GM19035 (cell line): ENCODE data around the gene GLG1.

Experiments used
- ATAC-seq: cut with Tn5 transposase; IDR thresholded peaks from one replicate; pipeline ENCODE4 v1.9.1; 2021; ENCODE audit not compliant: unreplicated experiment

GLG1 gene

DNA sequence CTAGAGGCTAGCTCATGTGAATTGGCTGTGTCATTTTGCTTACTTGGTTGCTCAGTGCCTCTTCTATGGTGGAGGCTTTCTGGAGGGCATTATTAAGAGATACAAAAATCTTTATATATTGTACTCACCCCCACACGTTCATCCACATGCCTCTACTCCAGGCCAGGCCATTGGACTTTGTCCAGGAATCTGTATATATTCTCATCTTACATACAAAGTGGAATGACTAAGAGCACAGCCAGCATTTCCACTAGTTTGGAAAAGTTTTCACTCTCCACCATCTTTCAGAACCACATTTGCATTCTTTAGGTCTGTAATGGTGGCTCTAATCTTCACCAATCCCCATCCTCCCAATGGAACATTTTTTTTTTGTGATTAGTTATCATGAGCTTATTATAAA is 4.8 kb upstream of the GLG1 start:
- no peak for ATAC-seq

DNA sequence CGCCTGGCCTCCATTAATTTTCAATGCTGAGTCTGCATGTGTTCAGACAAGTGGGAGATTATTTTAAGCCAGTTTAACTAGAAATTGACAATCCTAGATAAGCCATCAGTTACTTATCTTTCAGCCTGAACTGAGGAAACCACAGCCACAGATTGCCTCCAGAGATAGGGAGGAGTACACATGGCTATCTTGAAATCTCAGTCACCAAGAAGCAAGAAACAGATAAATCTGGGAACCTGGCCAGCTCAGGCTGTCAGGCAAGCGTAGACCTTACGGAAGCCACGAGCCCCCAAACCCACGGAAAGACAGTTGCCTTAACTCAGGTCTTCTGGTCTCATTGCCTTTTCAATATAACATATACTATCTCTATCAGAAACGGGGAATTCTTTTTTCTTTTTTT is 2.0 kb upstream of the GLG1 start:
- ATAC-seq: no peak

DNA sequence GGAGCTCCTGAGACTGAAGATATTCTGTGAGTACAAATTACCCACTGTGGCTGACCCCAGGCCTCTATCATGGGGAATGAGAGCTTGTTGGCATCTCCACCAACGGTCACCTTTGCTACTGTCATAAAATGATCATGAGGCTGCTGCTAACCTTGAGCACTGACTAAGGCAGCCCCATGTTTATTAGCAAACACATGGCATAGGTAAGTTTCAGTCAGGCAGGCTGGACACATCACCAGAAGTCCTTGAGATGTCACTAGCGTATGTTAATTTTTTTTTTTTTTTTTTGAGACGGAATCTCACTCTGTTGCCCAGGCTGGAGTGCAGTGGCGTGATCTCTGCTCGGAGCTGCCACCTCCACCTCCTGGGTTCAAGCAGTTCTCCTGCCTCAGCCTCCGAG is 1.5 kb upstream of the GLG1 start:
- ATAC-seq: no peak

DNA sequence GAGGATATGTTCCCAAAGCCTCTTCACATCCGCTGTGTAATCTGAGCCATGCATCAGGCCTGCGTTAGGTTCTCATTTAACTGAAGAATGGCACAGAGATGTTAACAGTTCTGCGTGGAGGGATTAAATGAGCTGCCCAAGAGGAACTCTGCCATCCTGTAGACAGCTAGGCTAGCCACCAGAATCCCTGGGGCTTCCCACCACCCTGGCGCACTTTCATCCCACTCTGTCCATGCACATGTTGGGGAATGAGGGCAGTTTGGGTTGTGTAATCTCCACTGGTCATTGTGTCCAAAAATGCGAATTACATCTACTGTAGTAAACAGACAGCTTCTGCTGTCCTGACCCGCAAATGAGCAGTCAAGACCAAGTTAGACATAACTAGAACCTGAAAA is 1.0 kb upstream of the GLG1 start:
- no peak for ATAC-seq

DNA sequence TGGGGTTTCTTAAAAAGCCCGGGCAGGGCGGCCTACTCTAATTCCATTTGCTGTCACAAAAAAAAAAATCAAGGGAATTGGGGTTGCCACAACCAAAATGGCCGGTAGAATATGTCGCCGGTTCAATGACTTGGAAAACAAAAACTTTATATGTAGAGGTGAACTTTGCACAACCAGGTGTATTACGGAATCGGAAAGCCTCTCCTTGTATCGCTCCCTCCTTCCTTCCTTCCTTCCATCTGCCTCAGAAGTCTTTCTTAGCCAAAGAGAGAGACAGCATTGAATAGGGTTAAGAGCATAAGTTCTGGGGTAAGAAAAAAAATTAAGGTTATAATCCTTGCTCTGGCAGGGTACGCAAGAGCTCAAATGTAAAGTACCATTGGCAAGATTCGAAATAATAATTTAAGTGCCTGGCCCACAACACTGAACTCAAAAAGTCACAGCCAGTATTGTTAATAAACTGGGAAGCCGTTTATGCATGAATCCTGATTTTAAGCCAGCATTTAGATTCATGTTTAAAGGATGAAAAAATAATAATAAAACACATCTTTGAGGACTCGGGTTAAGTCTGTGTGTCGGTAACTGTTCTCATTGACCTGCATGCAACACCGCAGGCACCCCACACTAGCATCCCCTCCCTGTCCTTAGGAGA is 522 bp upstream of the GLG1 start:
- peak; percentile 33 for ATAC-seq

DNA sequence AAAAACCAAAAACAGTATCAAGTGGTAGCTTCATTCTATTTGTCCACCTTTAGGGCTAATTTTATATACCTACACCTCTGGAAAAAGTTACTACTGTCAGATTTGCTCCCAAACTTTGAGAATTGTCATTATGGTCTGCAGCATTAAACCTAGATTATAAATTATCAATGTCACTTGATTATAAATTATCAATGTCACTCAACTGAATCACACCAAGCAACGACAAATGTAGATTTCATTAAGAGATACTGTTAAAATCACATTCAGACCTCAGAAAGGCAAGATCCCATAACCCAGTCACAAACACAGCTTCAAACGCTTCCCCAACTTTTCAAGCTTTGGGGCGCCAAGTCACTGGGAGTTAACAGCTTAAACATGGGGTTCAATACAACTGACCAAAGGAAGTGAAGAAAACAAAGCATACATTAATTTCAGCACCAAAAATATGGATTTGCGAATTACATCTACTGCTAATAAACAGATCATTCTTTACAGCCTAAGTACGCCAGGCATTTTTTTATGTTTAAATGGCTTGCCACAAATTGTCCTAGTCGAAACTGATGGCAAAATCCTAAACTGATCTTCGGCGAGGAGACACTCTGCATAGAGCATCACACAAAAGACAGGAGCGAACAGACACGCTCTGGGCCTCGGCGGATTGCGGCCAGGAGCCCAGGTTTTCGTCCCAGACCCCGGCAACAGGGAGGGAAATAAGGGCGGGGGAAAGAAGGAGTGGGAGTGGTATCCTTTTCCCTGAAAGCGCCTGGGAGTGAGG is 981 bp downstream of the GLG1 start:
- ATAC-seq: peak; percentile 6

DNA sequence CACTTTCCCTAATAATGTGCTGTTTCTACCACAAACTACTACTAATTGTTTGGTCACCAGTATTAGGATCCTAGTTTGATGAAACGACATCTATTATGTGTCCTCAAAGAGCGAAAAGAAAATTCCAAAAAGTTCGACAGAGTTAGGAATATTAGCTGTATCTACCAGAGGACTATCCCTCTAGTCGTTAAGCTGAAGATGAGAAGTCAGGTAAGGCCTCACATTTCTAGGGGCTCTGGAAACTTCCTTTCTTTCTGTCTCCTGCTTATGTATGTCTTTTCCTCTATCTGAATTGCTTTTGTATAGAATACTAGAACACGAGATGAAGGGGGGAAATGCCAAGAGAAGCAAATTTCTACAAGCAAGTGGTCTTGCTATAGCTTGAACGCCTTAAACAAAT is 1.6 kb downstream of the GLG1 start:
- ATAC-seq: no peak

DNA sequence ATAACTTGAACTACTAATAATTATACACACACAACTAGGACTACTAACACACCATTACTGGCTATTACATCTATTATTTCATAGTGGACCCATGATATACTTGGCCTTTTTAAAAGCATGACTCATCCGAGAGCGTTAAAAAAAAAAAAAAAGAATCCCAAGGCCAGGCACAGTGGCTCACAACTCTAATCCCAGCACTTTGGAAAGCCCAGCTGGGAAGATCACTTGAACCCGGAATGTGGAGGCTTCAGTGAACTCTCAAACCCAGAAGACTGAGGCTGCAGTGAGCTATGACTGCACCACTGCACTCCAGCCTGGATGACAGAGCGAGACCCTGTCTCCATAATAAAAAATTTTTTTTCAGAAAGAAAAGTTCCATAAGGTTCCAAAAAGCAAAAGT is 3.1 kb downstream of the GLG1 start:
- ATAC-seq: no peak

DNA sequence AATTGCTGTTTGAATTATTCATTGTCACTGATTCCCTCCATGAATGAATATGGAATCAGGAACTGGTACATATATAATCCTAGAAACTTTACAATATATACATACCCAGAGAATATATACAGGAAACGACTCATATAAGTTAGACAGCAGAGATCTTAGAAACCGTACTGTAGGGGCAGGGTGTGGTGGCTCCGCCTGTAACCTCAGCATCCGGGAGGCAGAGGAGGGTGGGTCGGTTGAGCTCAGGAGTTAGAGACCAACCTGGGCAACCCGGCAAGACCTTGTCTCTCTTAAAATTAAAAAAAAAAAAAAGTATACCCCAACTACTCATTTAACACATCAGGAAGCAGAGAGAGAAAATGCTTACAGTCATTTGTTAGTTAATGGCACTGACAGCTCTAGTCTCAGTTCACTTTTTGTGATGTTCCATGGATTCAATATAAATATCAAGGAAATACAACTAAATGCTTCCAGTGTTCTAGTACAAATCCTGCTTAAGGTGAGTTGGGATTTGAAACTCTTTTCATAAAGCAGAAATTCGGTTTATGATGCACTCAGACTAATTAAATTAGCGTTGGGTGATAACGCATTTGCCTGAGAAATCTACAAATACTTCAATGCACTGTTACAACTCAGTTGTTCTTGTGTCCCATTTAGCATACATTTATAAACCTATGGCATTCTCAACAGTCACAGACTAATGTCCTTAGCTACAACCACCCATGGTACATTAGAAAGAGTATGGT is 5.6 kb downstream of the GLG1 start:
- ATAC-seq: peak; percentile 70

DNA sequence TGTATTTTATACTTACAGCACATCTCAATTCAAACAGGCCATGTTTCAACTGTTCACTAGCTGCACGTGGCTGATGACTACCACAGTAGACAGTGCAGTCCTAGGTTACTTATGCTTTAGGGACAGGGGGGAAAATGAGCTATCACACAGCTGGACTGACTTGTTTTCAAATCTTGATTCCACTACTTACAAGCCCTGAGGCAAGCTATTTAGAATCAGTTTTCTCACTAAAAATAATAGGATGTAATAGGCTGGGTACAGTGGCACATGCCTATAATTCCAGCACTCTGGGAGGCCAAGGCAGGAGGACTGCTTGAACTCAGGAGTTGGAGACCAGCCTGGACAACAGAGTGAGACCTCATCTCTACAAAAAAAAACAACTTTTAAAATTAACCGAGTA is 10.3 kb downstream of the GLG1 start:
- ATAC-seq: no peak

DNA sequence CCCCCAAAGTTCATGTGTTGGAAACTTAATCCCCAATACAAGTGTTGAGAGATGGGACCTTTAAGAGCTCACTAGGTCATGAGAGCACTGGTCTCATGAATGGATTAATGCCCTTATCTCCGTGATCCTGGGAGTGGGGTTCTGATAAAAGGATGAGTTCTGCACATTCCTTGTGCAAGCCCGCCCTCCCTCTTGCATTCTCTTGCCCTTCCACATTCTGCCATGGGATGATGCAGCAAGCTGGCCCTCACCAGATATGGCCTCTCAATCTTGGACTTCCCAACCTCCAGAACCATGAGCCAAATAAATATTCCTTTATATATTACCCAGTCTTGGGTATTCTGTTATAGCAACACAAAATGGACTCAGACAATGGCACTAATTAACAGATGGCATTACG is 14.1 kb downstream of the GLG1 start:
- ATAC-seq: no peak

DNA sequence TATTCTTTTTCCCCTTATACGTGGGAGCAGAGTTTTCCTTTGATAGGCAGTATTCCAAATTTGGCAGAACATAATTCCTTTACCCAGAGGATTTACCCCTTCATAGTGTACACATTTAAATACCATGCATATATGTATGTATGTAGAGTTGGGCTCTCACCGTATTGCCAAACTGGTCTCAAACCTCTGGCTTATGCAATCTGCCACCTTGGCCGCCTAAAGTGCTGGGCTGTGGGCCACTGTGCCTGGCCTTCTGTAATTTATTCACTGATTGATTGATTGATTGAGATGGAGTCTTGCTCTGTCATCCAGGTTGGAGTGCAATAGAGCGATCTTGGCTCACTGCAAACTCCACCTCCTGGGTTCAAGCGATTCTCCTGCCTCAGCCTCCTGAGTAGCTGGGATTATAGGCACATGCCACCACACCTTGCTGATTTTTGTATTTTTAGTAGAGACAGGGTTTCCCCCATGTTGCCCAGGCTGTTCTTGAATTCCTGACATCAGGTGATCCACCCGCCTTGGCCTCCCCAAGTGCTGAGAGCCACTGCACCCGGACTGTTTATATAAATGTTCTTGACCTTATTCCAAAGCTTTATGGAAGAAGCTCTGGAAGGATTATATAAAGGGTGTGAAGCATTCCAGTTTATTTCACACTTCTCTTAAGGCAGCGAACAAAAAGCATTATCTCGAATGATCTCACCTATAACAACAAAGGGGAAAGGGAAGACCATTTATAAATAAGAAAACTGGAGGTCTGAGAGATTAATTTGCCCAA is 14.9 kb downstream of the GLG1 start:
- no peak for ATAC-seq

DNA sequence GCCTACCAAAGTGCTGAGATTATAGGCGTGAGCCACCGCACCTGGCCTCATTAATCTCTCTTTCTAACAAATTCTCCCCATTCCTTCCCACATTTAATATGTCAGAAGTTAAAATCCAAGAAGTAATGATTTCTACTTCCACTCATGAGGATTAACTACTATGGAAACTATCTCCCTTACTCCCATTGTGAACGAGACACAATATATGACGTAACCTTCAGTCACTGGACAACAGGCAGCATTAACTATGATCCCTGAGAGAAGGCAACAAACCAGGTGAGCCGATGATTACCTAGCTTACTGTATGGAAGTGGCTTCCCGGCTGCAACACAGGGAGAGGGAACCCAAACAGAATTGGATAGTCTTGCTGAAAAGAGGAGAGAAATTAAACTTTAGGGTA is 20.0 kb downstream of the GLG1 start:
- ATAC-seq: no peak

DNA sequence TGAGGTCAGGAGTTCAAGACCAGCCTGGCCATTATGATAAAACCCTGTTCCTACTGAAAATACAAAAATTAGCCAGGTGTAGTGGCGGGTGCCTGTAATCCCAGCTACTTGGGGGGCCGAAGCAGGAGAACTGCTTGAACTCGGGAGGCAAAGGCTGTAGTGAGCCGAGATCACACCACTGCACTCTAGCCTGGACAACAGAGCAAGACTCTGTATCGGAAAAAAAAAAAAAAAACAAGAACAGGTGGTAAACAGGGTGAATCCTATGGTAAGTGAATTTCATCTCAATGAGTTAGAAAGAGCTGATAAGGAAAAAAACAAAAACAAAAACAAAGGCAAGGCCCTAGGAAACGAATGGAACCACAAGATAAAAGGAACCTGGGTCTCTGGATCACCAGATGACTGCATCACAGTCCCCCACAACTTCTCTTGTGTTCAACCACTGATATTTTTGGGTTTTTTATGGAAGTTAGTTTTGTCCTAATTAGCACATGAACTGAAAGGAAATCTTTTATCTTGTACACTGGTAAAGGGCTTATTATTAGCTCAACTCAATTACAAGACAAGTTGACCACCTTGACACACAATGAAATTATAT is 21.0 kb downstream of the GLG1 start:
- ATAC-seq: no peak

DNA sequence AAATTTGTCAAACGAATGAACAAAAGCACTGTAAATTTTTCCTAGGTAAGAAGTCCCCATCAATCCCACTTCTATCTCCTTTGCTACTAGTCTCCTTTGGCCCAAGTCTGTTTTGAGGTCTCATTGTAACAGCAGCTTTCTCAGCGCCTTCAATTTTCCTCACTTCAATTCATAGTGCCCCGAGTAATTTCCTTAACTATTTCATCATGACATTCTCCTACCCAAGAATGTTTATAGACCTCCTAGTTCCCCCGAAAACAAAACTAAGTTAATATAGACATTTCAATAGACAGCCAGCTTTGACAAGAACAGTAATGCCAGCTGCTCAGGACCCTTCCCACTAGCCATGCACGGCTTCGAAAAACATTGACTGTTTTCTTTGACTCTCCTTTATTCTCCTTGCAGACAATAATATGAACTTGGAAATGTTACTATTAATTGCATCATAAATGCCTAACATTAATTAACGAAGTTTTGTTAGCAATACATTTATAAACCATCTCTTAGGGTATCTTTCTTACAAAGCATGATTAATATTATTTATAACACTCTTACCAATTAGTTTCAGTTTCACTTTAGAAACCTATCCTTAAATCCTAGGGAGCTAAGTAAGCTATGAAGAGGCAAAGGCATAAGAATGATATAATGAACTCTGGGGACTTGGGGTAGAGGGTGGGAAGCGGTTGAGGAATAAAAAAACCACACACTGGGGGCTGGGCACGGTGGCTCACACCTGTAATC is 22.8 kb downstream of the GLG1 start:
- no peak for ATAC-seq

DNA sequence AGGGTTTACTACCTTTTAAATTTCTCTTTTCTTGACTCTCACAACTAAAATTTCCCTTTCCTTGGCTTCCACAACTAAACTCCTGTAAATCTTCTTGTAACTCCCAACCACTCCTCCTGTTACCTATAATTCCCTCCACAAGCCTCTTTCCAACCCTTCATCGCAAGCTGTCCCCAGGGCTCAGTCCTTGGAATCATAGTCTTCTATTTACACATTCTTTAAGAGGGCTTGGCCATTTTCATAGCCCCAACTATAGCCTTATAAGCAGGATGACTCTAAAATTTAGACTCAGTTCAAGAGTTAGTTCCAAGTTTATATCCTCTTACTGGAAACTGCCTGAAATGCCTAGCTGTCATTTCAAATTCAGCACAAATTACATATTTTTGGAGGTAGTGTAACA is 23.9 kb downstream of the GLG1 start:
- ATAC-seq: no peak

DNA sequence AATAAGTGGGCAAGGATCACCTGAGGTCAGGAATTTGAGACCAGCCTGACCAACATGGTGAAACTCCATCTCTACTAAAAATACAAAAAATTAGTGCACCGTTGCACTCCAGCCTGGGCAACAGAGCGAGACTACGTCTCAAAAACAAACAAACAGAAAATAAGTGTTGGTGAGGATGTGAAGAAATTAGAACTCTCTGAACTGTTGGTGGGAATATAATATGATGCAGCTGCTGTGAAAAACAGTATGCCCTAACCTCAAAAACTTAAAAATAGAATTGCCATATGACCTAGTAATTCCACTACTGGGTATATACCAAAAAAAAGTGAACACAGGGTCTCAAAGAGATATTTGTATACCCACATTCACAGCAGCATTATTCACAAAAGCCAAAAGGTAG is 26.1 kb downstream of the GLG1 start:
- peak; percentile 47 for ATAC-seq

DNA sequence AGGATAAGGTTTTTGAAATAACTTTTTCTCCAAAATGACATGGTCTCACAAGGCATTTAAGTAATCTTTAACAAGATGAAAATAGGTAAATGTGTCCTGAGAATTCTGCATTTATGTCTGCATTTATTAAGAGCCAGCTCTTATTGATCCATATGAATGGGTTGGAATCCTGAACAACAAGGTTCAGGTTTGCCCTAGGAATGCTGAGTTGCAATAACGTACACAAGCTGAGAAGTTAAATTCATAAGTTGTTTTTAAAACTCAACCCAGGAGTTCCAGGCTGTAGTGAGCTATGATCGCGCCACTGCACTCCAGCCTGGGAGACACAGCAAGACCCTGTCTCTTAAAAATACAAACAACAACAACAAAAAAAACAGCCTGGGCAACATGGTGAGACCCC is 28.1 kb downstream of the GLG1 start:
- ATAC-seq: no peak

DNA sequence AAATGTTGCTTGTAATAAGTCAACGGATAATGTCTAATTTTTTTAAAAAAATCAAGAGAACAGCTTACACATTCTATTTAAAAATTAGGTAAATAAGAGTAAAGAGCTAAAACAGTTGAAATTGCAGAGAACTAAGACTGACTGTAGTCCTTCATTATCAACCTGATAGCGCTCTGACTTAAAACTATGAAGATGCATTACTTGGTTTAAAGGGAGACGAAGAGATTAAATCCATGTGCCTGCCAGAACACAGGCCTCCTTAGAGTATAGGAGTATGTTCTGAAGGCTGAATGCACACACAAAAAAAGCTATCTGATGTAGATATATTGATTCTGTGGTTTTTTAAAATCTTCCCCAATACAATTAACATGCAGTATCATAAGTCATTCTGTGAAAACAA is 28.5 kb downstream of the GLG1 start:
- ATAC-seq: no peak

DNA sequence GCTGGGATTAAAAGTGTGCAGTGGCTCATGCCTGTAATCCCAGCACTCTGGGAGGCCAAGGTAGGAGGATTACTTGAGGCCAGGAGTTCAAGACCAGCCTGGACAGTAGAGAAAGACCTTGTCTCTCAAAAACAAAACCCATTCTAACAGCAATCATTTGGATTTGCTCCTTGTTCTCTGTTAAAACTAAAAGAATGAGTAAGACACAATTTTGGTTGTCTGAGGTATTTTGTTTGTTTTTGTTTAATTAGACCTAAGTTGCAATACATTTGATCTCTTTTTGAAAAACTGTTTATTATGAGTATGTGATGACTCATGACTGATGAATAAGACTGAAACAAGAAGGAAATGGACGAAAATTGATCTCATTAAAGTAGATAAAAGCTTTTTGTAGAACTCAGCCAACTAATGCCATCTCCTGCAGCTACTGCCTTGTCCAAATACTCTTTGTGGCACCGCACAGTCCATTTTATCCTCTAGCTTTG is 29.0 kb downstream of the GLG1 start:
- no peak for ATAC-seq
